ENCODE results near the gene SULT1E1.

The SULT1E1 gene

DNA sequence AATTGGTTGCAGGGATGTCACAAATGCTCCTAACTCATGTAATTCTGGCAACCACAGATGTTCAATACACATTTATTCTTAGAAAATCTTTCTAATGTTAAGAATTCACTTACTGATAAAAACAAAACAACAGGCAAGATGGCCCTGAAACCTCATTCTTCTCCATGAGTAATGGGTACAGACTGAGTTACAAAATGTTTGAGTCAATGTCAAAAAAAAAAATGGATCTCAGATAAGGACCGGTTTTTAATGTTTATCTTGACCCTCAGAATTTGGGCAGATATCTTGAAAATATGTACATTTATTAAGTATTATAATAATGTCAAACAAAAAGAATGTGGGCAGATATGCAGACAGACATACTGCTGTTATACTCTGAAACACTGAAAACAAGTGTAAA, 1.8 kb upstream of the SULT1E1 start:
- H3K36me3 ChIP-seq (ENCODE audit: insufficient read depth, insufficient read length, low read length) = no peaks in the 10 kb centered on the region
- H3K4me3 ChIP-seq (ENCODE audit: insufficient read length, low read depth) = no peak overlapping the region
- TF ChIP-seq ZNF274 (IDR thresholded peaks at IDR 0.05; ENCODE audit: low read depth, low read length) (no peak), SUZ12 (IDR thresholded peaks at IDR 0.05; ENCODE audit: extremely low read depth, insufficient read depth, insufficient read length) (no peak), YY1 (IDR thresholded peaks at IDR 0.05; ENCODE audit: insufficient read depth, insufficient read length) (no peak)
- no peaks in the 10 kb centered on the region for H3K9me3 ChIP-seq (ENCODE audit: insufficient read depth, low read length)
- DNase-seq (ENCODE audit: low read depth, low spot score) = no peak
- H3K27me3 ChIP-seq (ENCODE audit: insufficient read depth, insufficient read length) = no peaks in the 10 kb centered on the region
- no peaks in the 10 kb centered on the region for H3K4me1 ChIP-seq (ENCODE audit: insufficient read depth, insufficient read length)
- no peak overlapping the region for H3K9ac ChIP-seq (ENCODE audit: insufficient read length, low read depth)

DNA sequence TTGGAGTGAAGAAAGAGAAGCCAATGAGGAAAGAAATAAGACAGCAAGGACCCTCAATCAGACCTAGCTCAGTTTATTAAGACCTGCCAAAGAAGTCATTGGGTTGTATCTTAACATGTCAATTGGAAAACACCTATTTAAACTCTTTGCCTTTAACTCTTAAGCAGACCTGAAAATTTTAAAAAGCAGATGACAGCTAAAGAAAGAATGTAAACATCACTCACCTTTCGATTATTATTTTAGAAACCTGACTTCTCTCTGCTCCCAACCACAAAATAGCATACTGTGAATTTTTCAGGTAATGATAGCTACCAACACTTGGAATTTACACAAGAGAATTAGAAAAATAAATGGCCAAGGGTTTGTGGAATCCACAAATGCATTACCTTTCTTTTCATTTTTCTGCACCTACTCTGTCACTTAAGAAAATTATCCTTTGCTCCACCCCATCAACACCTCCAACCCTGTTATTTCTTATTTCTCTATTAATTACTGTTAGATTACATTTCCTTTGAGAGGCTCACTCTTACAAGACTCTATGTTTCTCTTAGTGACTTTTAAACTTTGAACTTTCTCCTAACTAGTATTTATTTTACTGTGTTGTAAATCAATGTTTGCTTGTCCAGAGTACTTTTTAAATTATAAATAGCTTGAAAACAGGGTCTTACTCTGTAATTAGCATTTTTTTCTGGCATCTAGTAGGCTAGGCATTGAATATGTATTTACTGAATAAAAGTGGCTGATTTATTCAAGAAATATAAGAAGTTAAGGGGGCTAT, 765 bp upstream of the SULT1E1 start:
- H3K9me3 ChIP-seq (ENCODE audit: insufficient read depth, low read length) = no peaks in the 10 kb centered on the region
- no peaks in the 10 kb centered on the region for H3K27me3 ChIP-seq (ENCODE audit: insufficient read depth, insufficient read length)
- H3K4me1 ChIP-seq (ENCODE audit: insufficient read depth, insufficient read length) = no peaks in the 10 kb centered on the region
- no peak overlapping the region for H3K9ac ChIP-seq (ENCODE audit: insufficient read length, low read depth)
- H3K4me3 ChIP-seq (ENCODE audit: insufficient read length, low read depth) = no peak overlapping the region
- DNase-seq (ENCODE audit: low read depth, low spot score) = no peak
- H3K36me3 ChIP-seq (ENCODE audit: insufficient read depth, insufficient read length, low read length) = no peaks in the 10 kb centered on the region
- TF ChIP-seq SUZ12 (IDR thresholded peaks at IDR 0.05; ENCODE audit: extremely low read depth, insufficient read depth, insufficient read length) = no peak

DNA sequence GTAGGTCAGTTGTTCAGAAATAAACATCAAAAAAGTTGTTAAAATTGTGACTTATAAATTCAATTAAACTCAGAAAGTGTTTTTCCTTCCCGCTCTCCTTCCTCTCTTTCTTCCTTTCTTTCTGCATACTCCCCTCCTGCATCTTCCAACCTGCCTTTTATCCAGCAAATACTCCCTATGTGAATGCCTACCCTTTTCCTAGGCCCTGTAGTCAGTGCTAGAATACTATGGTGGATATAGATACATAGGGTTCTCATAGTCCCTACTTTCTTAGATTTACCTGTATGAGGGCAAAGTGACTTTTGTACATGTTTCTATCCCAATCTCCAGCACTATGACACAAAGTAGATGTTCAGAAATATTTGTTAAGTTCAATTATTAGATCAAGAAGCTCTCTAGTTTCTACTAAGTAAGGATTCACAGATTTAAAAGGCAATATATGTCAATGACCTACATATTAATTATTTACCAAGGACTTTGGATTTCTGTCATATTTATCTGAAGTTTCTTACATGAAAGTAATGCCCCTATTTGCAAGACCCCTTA, 732 bp downstream of the SULT1E1 start:
- H3K4me1 ChIP-seq (ENCODE audit: insufficient read depth, insufficient read length) = no peaks in the 10 kb centered on the region
- H3K4me3 ChIP-seq (ENCODE audit: insufficient read length, low read depth) = no peak overlapping the region

DNA sequence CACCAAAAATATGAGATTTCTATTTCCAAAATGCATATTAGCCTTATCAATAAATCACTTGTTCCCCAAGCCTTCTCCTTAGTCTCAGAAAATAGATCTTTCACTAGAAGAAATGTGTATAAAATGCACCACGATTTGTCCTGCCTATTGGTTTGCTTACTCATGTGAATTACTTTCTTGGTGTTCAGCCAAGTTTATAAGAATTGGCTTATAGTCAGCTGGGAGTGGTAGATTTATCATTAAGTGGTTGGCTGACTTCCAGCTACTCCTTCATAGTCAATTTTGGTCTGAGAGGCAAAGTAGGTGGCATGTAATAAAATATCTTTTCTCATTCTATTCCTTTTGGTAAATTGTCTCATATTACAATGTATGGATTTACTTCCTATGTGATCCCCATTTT, 1.3 kb downstream of the SULT1E1 start:
- Histone ChIP-seq H3K4me1 (ENCODE audit: insufficient read depth, insufficient read length) (no peaks in the 10 kb centered on the region), H3K9ac (ENCODE audit: insufficient read length, low read depth) (no peak overlapping the region), H3K27me3 (ENCODE audit: insufficient read depth, insufficient read length) (no peaks in the 10 kb centered on the region), H3K4me3 (ENCODE audit: insufficient read length, low read depth) (no peak overlapping the region), H3K36me3 (ENCODE audit: insufficient read depth, insufficient read length, low read length) (no peaks in the 10 kb centered on the region), H3K9me3 (ENCODE audit: insufficient read depth, low read length) (no peaks in the 10 kb centered on the region)
- DNase-seq (ENCODE audit: low read depth, low spot score) = no peak
- TF ChIP-seq SUZ12 (IDR thresholded peaks at IDR 0.05; ENCODE audit: extremely low read depth, insufficient read depth, insufficient read length) (no peak), ZNF274 (IDR thresholded peaks at IDR 0.05; ENCODE audit: low read depth, low read length) (no peak), YY1 (IDR thresholded peaks at IDR 0.05; ENCODE audit: insufficient read depth, insufficient read length) (no peak)

More for the DNA sequence above, 732 bp downstream of the SULT1E1 start:
- Histone ChIP-seq H3K9me3 (ENCODE audit: insufficient read depth, low read length) (no peaks in the 10 kb centered on the region), H3K27me3 (ENCODE audit: insufficient read depth, insufficient read length) (no peaks in the 10 kb centered on the region), H3K9ac (ENCODE audit: insufficient read length, low read depth) (no peak overlapping the region), H3K36me3 (ENCODE audit: insufficient read depth, insufficient read length, low read length) (no peaks in the 10 kb centered on the region)
- no peak for DNase-seq (ENCODE audit: low read depth, low spot score)
- TF ChIP-seq YY1 (IDR thresholded peaks at IDR 0.05; ENCODE audit: insufficient read depth, insufficient read length) (no peak), ZNF274 (IDR thresholded peaks at IDR 0.05; ENCODE audit: low read depth, low read length) (no peak), SUZ12 (IDR thresholded peaks at IDR 0.05; ENCODE audit: extremely low read depth, insufficient read depth, insufficient read length) (no peak)

DNA sequence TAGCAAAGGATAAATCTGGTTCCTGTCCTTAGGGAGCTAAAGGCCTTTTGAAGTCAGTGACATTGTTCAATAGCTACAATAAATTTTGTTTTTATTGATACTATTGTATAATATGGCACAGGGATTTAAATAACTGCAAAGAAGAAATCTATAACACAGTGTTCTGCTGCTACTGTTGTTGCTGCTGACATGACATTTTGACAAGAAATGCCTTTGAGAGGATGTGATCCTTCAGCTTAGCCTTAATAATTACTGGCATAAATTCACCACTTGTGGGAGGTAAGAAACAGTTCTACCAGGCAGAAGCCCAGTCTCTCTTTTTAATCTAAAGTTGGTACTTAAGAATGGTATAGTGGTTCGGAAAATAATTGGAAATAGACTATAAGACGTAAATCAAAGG, 4.1 kb downstream of the SULT1E1 start:
- H3K9ac ChIP-seq (ENCODE audit: insufficient read length, low read depth) = no peak overlapping the region
- H3K4me1 ChIP-seq (ENCODE audit: insufficient read depth, insufficient read length) = no peaks in the 10 kb centered on the region
- no peaks in the 10 kb centered on the region for H3K9me3 ChIP-seq (ENCODE audit: insufficient read depth, low read length)
- H3K4me3 ChIP-seq (ENCODE audit: insufficient read length, low read depth) = no peak overlapping the region
- DNase-seq (ENCODE audit: low read depth, low spot score) = no peak
- H3K27me3 ChIP-seq (ENCODE audit: insufficient read depth, insufficient read length) = no peaks in the 10 kb centered on the region
- H3K36me3 ChIP-seq (ENCODE audit: insufficient read depth, insufficient read length, low read length) = no peaks in the 10 kb centered on the region
- no peak for TF ChIP-seq YY1 (IDR thresholded peaks at IDR 0.05; ENCODE audit: insufficient read depth, insufficient read length)
- no peak for TF ChIP-seq SUZ12 (IDR thresholded peaks at IDR 0.05; ENCODE audit: extremely low read depth, insufficient read depth, insufficient read length)
- TF ChIP-seq ZNF274 (IDR thresholded peaks at IDR 0.05; ENCODE audit: low read depth, low read length) = no peak

DNA sequence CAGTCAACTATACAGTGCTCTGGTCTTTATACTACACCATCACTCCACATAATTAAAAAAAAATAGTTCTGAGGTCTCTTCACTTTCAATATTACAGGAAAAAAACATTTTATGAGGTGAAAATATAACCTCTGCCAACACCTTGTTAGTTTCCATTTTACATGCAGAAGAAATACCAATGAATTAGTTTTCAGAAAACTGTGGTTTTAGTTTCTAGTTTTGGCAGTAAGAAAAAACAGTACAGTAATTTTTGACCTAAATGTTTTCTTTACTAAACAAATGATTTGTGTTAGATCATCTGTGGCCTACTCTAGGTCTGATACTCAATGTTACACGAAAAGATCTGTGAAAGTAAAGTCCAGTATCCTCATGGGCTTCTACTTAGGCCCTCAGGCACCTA, 10.0 kb downstream of the SULT1E1 start:
- DNase-seq (ENCODE audit: low read depth, low spot score) = no peak
- Histone ChIP-seq H3K27me3 (ENCODE audit: insufficient read depth, insufficient read length) (no peaks in the 10 kb centered on the region), H3K36me3 (ENCODE audit: insufficient read depth, insufficient read length, low read length) (no peaks in the 10 kb centered on the region), H3K4me1 (ENCODE audit: insufficient read depth, insufficient read length) (no peaks in the 10 kb centered on the region), H3K4me3 (ENCODE audit: insufficient read length, low read depth) (no peak overlapping the region), H3K9me3 (ENCODE audit: insufficient read depth, low read length) (no peaks in the 10 kb centered on the region), H3K9ac (ENCODE audit: insufficient read length, low read depth) (no peak overlapping the region)
- TF ChIP-seq SUZ12 (IDR thresholded peaks at IDR 0.05; ENCODE audit: extremely low read depth, insufficient read depth, insufficient read length) = no peak
- TF ChIP-seq YY1 (IDR thresholded peaks at IDR 0.05; ENCODE audit: insufficient read depth, insufficient read length) = no peak
- TF ChIP-seq ZNF274 (IDR thresholded peaks at IDR 0.05; ENCODE audit: low read depth, low read length) = no peak

DNA sequence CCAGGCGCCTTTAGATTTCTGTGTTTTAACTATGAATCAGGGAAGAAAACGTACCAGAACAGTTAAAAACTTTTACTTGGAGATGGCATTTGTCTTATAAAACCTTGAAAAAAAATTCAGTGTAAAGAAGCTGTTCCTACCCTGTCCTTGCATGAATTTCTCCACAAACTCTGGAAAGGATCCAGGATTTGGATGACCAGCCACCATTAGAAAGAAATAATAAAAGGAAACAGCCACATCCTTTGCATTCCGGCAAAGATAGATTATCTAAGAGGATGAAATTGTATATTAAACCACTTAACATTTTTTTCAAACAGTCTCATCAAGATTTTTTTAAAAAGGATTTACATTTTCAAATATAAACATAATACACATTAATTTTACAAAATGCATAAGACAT, 10.6 kb downstream of the SULT1E1 start:
- H3K9me3 ChIP-seq (ENCODE audit: insufficient read depth, low read length) = no peaks in the 10 kb centered on the region
- no peak for DNase-seq (ENCODE audit: low read depth, low spot score)
- no peaks in the 10 kb centered on the region for H3K36me3 ChIP-seq (ENCODE audit: insufficient read depth, insufficient read length, low read length)
- no peak overlapping the region for H3K4me3 ChIP-seq (ENCODE audit: insufficient read length, low read depth)
- no peak overlapping the region for H3K9ac ChIP-seq (ENCODE audit: insufficient read length, low read depth)
- no peaks in the 10 kb centered on the region for H3K27me3 ChIP-seq (ENCODE audit: insufficient read depth, insufficient read length)
- TF ChIP-seq SUZ12 (IDR thresholded peaks at IDR 0.05; ENCODE audit: extremely low read depth, insufficient read depth, insufficient read length) = no peak
- no peak for TF ChIP-seq ZNF274 (IDR thresholded peaks at IDR 0.05; ENCODE audit: low read depth, low read length)
- TF ChIP-seq YY1 (IDR thresholded peaks at IDR 0.05; ENCODE audit: insufficient read depth, insufficient read length) = no peak
- no peaks in the 10 kb centered on the region for H3K4me1 ChIP-seq (ENCODE audit: insufficient read depth, insufficient read length)
